ENCODE data around the gene DMXL2. TPM values are rescaled to one million over a fixed set of nuclear protein-coding genes. Genes with fewer than 3 reads are reported as not detected.
A peak's percentile ranks its signal among the peaks of the same experiment; 100 is the strongest.

The DMXL2 gene
- total RNA-seq, 6 experiments from 2014 or later, result 10.1 to 12.5 (median 10.7) TPM

DNA sequence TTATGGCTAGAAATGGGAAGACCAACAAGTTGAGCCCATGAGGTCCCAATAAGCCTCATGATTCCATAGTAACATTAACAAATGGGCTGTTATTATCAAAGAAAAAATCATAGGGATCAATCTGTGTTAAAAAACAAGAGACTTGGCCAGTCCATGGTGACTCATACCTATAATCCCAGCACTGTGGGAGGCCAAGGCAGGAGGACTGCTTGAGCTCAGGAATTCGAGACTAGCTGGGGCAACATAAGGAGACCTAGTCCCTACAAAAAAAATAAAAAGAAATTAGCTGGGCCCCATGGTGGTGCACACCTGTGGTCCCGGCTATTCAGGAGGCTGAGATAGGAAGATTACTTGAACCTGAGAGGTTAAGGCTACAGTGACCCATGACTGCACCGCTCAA lies 124.8 kb downstream of the DMXL2 start:
- no peaks in the 10 kb centered on the region for H3K9me3 Mint-ChIP-seq
- H3K4me1 Mint-ChIP-seq (ENCODE audit: low read depth), result peaks cover 35% of the 10 kb centered on the region

DNA sequence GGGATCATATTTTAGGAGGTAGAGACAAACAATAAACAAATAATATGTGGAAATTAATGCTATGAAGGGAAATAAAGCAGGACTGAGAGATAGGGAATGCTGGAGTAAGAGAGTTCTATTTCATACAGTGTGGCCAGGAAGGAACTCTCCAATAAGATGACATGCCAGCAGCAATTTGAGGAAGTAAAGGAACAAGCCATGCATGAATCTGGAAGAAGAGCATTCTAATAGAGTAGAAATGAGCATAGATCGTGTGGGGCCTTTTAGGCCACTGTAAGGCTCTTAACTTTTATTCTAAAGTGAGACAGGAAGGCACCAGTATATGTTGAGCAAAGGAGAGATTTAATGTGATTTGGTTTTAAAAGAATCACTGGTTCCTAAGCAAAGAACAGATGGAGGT lies 126.3 kb downstream of the DMXL2 start:
- no peaks in the 10 kb centered on the region for H3K27me3 Mint-ChIP-seq (ENCODE audit: insufficient read depth)
- DNase-seq, result no peak
- no peak overlapping the region for H3K27ac Mint-ChIP-seq
- H3K4me3 Mint-ChIP-seq, result no peak overlapping the region
- TF ChIP-seq, protein P1, sequence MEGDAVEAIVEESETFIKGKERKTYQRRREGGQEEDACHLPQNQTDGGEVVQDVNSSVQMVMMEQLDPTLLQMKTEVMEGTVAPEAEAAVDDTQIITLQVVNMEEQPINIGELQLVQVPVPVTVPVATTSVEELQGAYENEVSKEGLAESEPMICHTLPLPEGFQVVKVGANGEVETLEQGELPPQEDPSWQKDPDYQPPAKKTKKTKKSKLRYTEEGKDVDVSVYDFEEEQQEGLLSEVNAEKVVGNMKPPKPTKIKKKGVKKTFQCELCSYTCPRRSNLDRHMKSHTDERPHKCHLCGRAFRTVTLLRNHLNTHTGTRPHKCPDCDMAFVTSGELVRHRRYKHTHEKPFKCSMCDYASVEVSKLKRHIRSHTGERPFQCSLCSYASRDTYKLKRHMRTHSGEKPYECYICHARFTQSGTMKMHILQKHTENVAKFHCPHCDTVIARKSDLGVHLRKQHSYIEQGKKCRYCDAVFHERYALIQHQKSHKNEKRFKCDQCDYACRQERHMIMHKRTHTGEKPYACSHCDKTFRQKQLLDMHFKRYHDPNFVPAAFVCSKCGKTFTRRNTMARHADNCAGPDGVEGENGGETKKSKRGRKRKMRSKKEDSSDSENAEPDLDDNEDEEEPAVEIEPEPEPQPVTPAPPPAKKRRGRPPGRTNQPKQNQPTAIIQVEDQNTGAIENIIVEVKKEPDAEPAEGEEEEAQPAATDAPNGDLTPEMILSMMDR (IDR thresholded peaks at IDR 0.05), result no peak
- 0 out of 2 replicates have a peak, but pooled peaks cover 4% of the 10 kb centered on the region for H3K36me3 Mint-ChIP-seq (ENCODE audit: low read depth)
- no peaks in the 10 kb centered on the region for H3K9me3 Mint-ChIP-seq
- peaks cover 35% of the 10 kb centered on the region for H3K4me1 Mint-ChIP-seq (ENCODE audit: low read depth)

More for the DNA sequence above, 124.8 kb downstream of the DMXL2 start:
- no peak overlapping the region for H3K4me3 Mint-ChIP-seq
- H3K36me3 Mint-ChIP-seq (ENCODE audit: low read depth), result 0 out of 2 replicates have a peak, but pooled peaks cover 4% of the 10 kb centered on the region
- H3K27ac Mint-ChIP-seq, result no peak overlapping the region
- no peaks in the 10 kb centered on the region for H3K27me3 Mint-ChIP-seq (ENCODE audit: insufficient read depth)
- DNase-seq, result no peak
- TF ChIP-seq, protein P1 (IDR thresholded peaks at IDR 0.05), result no peak

DNA sequence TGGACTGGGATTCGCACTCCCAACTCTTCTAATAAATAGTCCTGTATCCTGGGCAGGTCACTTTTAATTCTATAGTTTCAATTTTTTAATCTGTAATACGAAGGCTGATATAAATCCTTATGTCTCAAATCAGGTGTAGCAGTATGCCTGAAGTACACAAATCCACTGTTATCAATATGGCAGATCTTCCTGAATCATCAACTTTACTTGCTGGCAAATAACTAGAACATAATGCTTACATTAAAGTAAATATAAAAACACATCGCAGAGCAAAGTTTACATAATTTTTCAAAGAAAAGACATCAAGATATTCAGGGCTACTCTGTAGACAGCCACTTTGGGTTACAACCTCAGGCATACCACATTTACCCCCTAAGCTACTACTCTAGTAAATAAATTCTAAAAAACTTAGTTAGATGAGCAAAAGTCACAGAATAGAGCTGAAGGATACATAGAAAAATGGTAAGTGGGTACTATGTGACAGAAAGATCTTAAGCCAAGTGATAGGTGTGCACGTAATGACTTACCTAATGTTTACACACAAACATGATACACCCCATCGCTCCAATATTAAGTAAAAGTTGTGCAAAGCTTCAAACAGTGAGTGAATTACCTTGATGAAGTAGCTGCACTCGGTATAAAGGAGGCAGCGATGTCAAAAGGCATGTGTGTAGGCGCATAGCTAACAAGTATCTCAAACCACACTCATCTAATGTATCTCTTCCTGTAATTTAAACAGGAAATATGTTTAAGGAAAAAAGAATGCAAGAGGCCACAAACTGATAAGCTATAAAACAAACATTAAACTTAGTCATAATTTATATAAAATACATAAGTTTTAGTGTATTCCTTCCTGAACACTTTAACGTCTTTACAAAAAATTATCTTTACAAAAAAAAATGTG lies 127.9 kb downstream of the DMXL2 start:
- TF ChIP-seq, protein P1 (IDR thresholded peaks at IDR 0.05), result no peak
- Mint-ChIP-seq H3K9me3 (no peaks in the 10 kb centered on the region), H3K27me3 (ENCODE audit: insufficient read depth) (no peaks in the 10 kb centered on the region), H3K36me3 (ENCODE audit: low read depth) (0 out of 2 replicates have a peak, but pooled peaks cover 10% of the 10 kb centered on the region), H3K4me1 (ENCODE audit: low read depth) (peaks cover 35% of the 10 kb centered on the region), H3K27ac (peak overlapping the region; percentile 42; the same call in 1 of the 2 replicates), H3K4me3 (peak overlapping the region; percentile 47)
- DNase-seq, result peak; percentile 18

DNA sequence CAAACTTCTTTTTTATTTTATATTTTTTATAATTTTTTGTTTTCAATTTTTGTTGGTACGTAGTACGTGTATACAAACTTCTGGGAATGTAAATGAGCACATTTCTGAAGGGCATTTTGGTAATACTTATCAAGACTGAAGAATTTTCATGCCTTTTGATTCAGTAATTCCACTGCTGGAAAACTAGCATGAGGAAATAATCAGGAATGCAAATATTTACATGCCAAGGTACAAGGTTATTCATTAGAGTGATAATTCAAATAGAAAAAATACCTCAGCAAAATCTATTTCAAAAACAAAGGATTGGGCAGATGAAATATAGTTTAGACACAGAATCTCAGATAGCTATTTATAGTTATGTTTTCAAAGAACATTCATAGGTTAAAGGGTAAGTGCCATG lies 128.7 kb downstream of the DMXL2 start:
- Mint-ChIP-seq H3K9me3 (no peaks in the 10 kb centered on the region), H3K4me3 (peak overlapping the region; percentile 35), H3K36me3 (ENCODE audit: low read depth) (0 out of 2 replicates have a peak, but pooled peaks cover 10% of the 10 kb centered on the region), H3K4me1 (ENCODE audit: low read depth) (peaks cover 35% of the 10 kb centered on the region), H3K27ac (no peak overlapping the region), H3K27me3 (ENCODE audit: insufficient read depth) (no peaks in the 10 kb centered on the region)
- DNase-seq, result no peak
- TF ChIP-seq, protein P1 (IDR thresholded peaks at IDR 0.05), result no peak

DNA sequence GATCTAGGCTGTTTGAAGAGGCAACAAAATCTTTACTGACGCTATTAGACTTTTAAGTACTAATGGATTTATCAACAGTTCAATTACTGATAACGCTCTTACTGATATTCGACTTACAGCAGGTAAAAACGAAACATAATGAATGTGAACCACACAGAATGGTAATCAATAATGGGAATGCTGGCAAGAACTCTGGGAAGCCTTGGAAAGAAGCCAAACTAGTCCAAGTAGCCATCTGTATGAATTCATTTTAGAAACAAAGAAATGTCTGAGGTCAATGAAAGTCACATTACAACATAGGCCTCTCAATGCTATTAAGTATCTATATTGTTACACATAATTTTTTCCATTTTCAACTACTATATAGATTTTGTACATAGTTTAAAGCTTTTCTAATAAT lies 130.0 kb downstream of the DMXL2 start:
- TF ChIP-seq, protein P1 (IDR thresholded peaks at IDR 0.05), result no peak
- Mint-ChIP-seq H3K27me3 (ENCODE audit: insufficient read depth) (no peaks in the 10 kb centered on the region), H3K4me3 (no peak overlapping the region), H3K27ac (no peak overlapping the region), H3K36me3 (ENCODE audit: low read depth) (peaks cover 15% of the 10 kb centered on the region; the same call in 1 of the 2 replicates), H3K9me3 (no peaks in the 10 kb centered on the region), H3K4me1 (ENCODE audit: low read depth) (peaks cover 29% of the 10 kb centered on the region)
- no peak for DNase-seq
